HepG2 (cell line): ENCODE data around the gene KLHL8.

Experiments
- CSRNP1 ChIP-seq: sonication (generic); formaldehyde crosslinking; IDR thresholded peaks from 2 replicates; pipeline ENCODE4 v1.8.1; 2023; ENCODE audit warnings: mild to moderate bottlenecking, missing genetic modification reagents
- HCFC1 ChIP-seq: fragments of 150-350 bp; IDR thresholded peaks from 2 replicates; pipeline ENCODE4 v1.6.1; 2014; ENCODE audit warnings: low read depth, low read length
- POLR2A ChIP-seq, 2 experiments: IDR thresholded peaks; 2 replicates each; pipeline ENCODE4 v1.6.1; 2011; ENCODE audit warnings: low read depth in 2 of 2, low read length in 2 of 2, mild to moderate bottlenecking in 1 of 2, moderate library complexity in 1 of 2; ENCODE audit not compliant: insufficient read depth in 1 of 2
- ZC3H4 ChIP-seq: sonication (generic); formaldehyde crosslinking; IDR thresholded peaks from 2 replicates; pipeline ENCODE4 v1.4.0; 2020; ENCODE audit warnings: missing genetic modification reagents, borderline replicate concordance

GRCh38 chr4:87188932-87189331 lies 31.5 kb downstream of the KLHL8 start:
- no peak for TF ChIP-seq HCFC1
- no peak for TF ChIP-seq POLR2A (IDR thresholded peaks at IDR 0.05; ENCODE audit: insufficient read depth in 1 of 2, low read depth in 2 of 2, low read length in 2 of 2)
- no peak for TF ChIP-seq ZC3H4 (CRISPR knock-in tag)
- TF ChIP-seq CSRNP1 (CRISPR knock-in tag), result no peak
